Gastroesophageal sphincter (tissue), 4 donors: Measurements from ENCODE around the gene HSPA9. TPM values are rescaled to one million over a fixed set of nuclear protein-coding genes. Genes with fewer than 3 reads are reported as not detected.

Source experiments
- ATAC-seq: fragments of 150-250 bp; one replicate; pipeline ENCODE4 v1.9.1; 2016; ENCODE audit warnings: mild to moderate bottlenecking, moderate library complexity
- H3K27ac ChIP-seq, 4 donors: fragments of 200-600 bp; sonication (generic) in 3 of 4; 1 replicate in 3 of 4; 2 replicates in 1 of 4; pipeline ENCODE4 v1.5.1; 2016 to 2019
- H3K27me3 ChIP-seq: fragments of 200-600 bp; sonication (generic); one replicate; pipeline ENCODE4 v1.5.1; 2019
- H3K36me3 ChIP-seq, 2 donors: fragments of 200-600 bp; sonication (generic); one replicate each; pipeline ENCODE4 v1.5.1; 2019; ENCODE audit warnings: control low read depth in 1 of 2
- H3K4me1 ChIP-seq, 3 donors: fragments of 200-600 bp; sonication (generic); 1 replicate in 2 of 3; 2 replicates in 1 of 3; pipeline ENCODE4 v1.5.1; 2016 to 2019; ENCODE audit warnings: control low read depth in 2 of 3
- H3K4me3 ChIP-seq, 2 donors: fragments of 200-600 bp; sonication (generic); one replicate each; pipeline ENCODE4 v1.5.1; 2019; ENCODE audit warnings: mild to moderate bottlenecking in 1 of 2, moderate library complexity in 1 of 2
- H3K9me3 ChIP-seq, 3 donors: fragments of 200-600 bp; sonication (generic); one replicate each; pipeline ENCODE4 v1.5.1; 2017 to 2019; ENCODE audit warnings: control low read depth in 2 of 3
- EP300 ChIP-seq: sonication (generic); formaldehyde crosslinking; IDR thresholded peaks from one replicate; pipeline ENCODE4 v1.6.1; 2017; ENCODE audit warnings: antibody characterized with exemption, mild to moderate bottlenecking
- POLR2A ChIP-seq, 2 donors: fragments of 450-650 bp; IDR thresholded peaks; one replicate each; pipeline ENCODE4 v1.6.1; 2017; ENCODE audit warnings: antibody characterized with exemption in 2 of 2, mild to moderate bottlenecking in 2 of 2, moderate library complexity in 1 of 2
- POLR2AphosphoS5 ChIP-seq: sonication (generic); formaldehyde crosslinking; IDR thresholded peaks from one replicate; pipeline ENCODE4 v1.6.1; 2017; ENCODE audit warnings: antibody characterized with exemption
- WGBS, 2 donors: methylation state at CpG; one replicate each; pipeline ENCODE4 v1.1.5; 2018; ENCODE audit warnings: low coverage in 1 of 2; 5-methylcytosine and 5-hydroxymethylcytosine counted together
- total RNA-seq, 4 donors: library from RNA; depleted of rRNA; stranded (reverse); fragments of >200 nt; gene quantifications; one replicate each; pipeline ENCODE4 v1.1.0, GENCODE V29; 2016
- TF ChIP-seq, protein P1 (sequence below), 4 experiments: fragments of 200-600 bp in 2 of 4; fragments of 450-650 bp in 2 of 4; sonication (generic) in 1 of 4; IDR thresholded peaks; one replicate each; pipeline ENCODE4 v1.5.1; 2017 to 2019; ENCODE audit warnings: antibody characterized with exemption in 4 of 4, mild to moderate bottlenecking in 2 of 4, moderate library complexity in 2 of 4

Gene HSPA9
- total RNA-seq, 4 donors from 2014 or later = 201 to 367 (median 267) TPM

DNA sequence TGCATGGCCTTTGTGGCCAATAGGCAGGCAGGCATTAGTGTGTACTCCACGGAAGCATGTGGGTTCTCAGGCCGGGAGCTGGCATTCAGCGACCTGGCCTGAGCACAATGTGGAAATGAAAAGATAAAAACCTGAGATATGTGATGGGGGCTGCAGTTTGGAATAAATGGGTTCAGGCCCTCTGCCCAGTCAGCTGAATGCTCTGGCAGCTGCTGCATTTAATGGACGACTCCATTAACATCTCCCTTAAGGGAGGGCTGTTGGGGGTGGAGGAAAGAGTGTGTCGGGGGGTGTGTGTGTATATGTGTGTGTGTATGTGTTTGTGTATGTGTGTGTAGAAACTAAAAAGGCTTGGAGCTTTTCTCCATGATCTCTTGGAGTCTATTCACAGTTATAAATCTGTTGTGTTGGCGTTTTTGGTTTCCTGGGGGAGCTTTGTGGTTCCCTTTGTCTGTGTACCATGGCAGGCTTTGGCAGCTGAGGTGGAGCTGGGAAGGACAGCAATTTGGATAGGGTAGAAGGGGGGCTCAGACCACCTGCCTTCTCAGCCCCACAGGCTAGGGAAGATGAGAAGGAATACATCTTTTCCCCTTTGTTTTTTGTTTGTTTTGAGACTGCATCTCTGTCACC lies 27.3 kb upstream of the HSPA9 start:
- WGBS, 2 donors = 49 to 79% methylated on average over 5 to 6 of the region's 6 CpGs
- no peaks in the 10 kb centered on the region for H3K36me3 ChIP-seq
- H3K27me3 ChIP-seq = no peaks in the 10 kb centered on the region
- no peaks in the 10 kb centered on the region for H3K9me3 ChIP-seq
- TF ChIP-seq, protein P1, sequence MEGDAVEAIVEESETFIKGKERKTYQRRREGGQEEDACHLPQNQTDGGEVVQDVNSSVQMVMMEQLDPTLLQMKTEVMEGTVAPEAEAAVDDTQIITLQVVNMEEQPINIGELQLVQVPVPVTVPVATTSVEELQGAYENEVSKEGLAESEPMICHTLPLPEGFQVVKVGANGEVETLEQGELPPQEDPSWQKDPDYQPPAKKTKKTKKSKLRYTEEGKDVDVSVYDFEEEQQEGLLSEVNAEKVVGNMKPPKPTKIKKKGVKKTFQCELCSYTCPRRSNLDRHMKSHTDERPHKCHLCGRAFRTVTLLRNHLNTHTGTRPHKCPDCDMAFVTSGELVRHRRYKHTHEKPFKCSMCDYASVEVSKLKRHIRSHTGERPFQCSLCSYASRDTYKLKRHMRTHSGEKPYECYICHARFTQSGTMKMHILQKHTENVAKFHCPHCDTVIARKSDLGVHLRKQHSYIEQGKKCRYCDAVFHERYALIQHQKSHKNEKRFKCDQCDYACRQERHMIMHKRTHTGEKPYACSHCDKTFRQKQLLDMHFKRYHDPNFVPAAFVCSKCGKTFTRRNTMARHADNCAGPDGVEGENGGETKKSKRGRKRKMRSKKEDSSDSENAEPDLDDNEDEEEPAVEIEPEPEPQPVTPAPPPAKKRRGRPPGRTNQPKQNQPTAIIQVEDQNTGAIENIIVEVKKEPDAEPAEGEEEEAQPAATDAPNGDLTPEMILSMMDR (IDR thresholded peaks at IDR 0.05) = no peak
- TF ChIP-seq EP300 = no peak
- no peak for TF ChIP-seq POLR2A (IDR thresholded peaks at IDR 0.05)
- no peak for TF ChIP-seq POLR2AphosphoS5
- ATAC-seq = no peak
- no peaks in the 10 kb centered on the region for H3K4me1 ChIP-seq
- no peak overlapping the region for H3K4me3 ChIP-seq
- H3K27ac ChIP-seq = no peak overlapping the region

DNA sequence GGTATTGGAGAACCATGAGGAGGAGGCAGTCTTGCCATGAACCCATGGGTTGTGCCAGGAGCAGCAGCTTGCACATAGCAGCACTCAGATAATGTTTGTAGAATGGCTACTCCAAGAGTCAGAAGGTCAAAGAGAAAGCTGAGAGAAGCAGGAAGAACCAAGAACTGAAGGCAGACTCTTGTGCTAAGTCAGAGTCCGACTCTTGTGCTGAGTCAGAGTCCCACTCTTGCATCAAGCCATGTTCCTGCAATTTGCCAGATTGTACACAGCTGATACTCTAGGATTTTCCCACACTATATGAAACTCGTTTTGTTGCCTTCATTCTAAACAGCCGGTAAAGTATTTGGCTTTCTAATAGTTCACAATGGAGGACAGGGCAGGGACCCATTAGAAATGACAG lies 26.2 kb upstream of the HSPA9 start:
- no peak overlapping the region for H3K27ac ChIP-seq
- no peaks in the 10 kb centered on the region for H3K9me3 ChIP-seq
- no peaks in the 10 kb centered on the region for H3K4me1 ChIP-seq
- 49 to 60% methylated on average over 3 of the region's 3 CpGs for WGBS, 2 donors
- H3K36me3 ChIP-seq = no peaks in the 10 kb centered on the region
- ATAC-seq = no peak
- H3K4me3 ChIP-seq = no peak overlapping the region
- H3K27me3 ChIP-seq = no peaks in the 10 kb centered on the region
- TF ChIP-seq EP300 = no peak

DNA sequence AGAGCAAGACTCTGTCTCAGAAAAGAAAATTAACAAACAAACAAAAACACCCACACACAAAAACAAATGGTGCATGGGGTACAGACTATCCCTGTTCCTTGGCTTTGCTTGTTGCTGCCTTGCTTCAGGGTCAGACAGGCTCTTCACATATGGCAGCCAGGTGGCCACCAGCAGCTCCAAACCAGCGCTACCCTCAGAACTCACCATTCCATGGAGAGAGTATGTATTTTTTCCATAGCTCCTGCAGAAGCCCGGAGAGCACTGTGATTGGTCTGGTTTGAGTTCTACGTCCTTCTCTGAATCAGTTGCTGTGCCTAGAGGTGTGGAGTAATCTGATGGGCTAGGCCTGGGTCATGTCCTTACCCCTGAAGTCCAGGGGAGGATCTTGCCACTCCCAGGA lies 25.2 kb upstream of the HSPA9 start:
- ATAC-seq = no peak

GRCh38 chr5:138597661-138598400 lies 22.6 kb upstream of the HSPA9 start:
- no peaks in the 10 kb centered on the region for H3K27me3 ChIP-seq
- TF ChIP-seq POLR2AphosphoS5 = no peak
- TF ChIP-seq, protein P1 (IDR thresholded peaks at IDR 0.05) = no peak
- TF ChIP-seq POLR2A (IDR thresholded peaks at IDR 0.05) = no peak
- TF ChIP-seq EP300 = no peak
- no peaks in the 10 kb centered on the region for H3K4me1 ChIP-seq
- H3K36me3 ChIP-seq = no peaks in the 10 kb centered on the region
- WGBS, 2 donors = 90 to 92% methylated on average over 3 to 6 of the region's 9 CpGs
- no peaks in the 10 kb centered on the region for H3K9me3 ChIP-seq
- H3K4me3 ChIP-seq = no peak overlapping the region
- no peak for ATAC-seq
- no peak overlapping the region for H3K27ac ChIP-seq

More for the DNA sequence above, 25.2 kb upstream of the HSPA9 start:
- no peaks in the 10 kb centered on the region for H3K4me1 ChIP-seq
- no peak overlapping the region for H3K27ac ChIP-seq
- no peak overlapping the region for H3K4me3 ChIP-seq
- 95 to 100% methylated on average over 3 of the region's 3 CpGs for WGBS, 2 donors
- no peaks in the 10 kb centered on the region for H3K36me3 ChIP-seq
- no peaks in the 10 kb centered on the region for H3K27me3 ChIP-seq
- TF ChIP-seq EP300 = no peak
- TF ChIP-seq POLR2A (IDR thresholded peaks at IDR 0.05) = no peak
- TF ChIP-seq, protein P1 (IDR thresholded peaks at IDR 0.05) = no peak
- TF ChIP-seq POLR2AphosphoS5 = no peak
- H3K9me3 ChIP-seq = no peaks in the 10 kb centered on the region

- Histone ChIP-seq H3K27me3 (no peaks in the 10 kb centered on the region), H3K27ac (no peak overlapping the region), H3K9me3 (no peaks in the 10 kb centered on the region), H3K4me3 (no peak overlapping the region), H3K36me3 (no peaks in the 10 kb centered on the region), H3K4me1 (no peaks in the 10 kb centered on the region)
- no peak for ATAC-seq
- WGBS, 2 donors = 89% methylated on average over 3 of the region's 6 CpGs; no CpG with 5 or more reads in 1 of the 2 donors
- TF ChIP-seq EP300 (no peak), POLR2AphosphoS5 (no peak), POLR2A (IDR thresholded peaks at IDR 0.05) (no peak)
- TF ChIP-seq, protein P1 (IDR thresholded peaks at IDR 0.05) = no peak
Observed at GRCh38 chr5:138596105-138596881, 21.1 kb upstream of the HSPA9 start.
